ENCODE measurements around the gene TOMT.
"Not testable (repeated sequence)": the region's sequence is repeated elsewhere in the genome, so short reads cannot be mapped to it uniquely, and the experiment has no call there.

Gene TOMT

DNA sequence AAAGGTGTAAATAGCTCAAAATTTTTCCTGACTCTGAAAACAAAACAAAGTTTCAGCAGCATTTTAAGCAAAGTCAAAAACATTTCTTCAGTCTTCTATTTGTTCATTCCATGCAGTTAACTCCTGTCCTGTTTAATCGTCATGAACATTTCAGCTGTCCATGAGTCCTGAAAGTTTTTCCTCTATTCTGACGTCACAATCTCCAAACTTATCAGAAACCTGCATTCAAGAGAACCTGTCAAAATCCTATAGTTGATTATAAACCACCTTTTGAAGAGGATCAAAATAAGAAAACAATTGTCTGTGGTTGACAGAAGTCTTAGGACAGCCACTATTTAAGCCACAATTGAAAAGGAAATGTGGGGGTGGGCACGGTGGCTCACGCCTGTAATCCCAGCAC lies 45.2 kb downstream of the TOMT start:
- H3K9me3 ChIP-seq (ENCODE audit: low read depth, low read length): no peaks in the 10 kb centered on the region
- H3K4me3 ChIP-seq: no peak overlapping the region
- no peak overlapping the region for H3K27ac ChIP-seq
- no peaks in the 10 kb centered on the region for H3K36me3 ChIP-seq (ENCODE audit: insufficient read depth, low read length)
- no peak overlapping the region for H3K9ac ChIP-seq (ENCODE audit: insufficient read length)
- no peak for TF ChIP-seq POLR2AphosphoS5 (IDR thresholded peaks at IDR 0.05; ENCODE audit: borderline replicate concordance, low read depth, low read length)
- TF ChIP-seq FOXP2 (optimal IDR thresholded peaks at IDR 0.05; ENCODE audit: control extremely low read depth, extremely low read length, insufficient read depth): no peak
- no peak for TF ChIP-seq EZH2 (IDR thresholded peaks at IDR 0.05)
- no peak for DNase-seq (ENCODE audit: low read depth, low spot score)

DNA sequence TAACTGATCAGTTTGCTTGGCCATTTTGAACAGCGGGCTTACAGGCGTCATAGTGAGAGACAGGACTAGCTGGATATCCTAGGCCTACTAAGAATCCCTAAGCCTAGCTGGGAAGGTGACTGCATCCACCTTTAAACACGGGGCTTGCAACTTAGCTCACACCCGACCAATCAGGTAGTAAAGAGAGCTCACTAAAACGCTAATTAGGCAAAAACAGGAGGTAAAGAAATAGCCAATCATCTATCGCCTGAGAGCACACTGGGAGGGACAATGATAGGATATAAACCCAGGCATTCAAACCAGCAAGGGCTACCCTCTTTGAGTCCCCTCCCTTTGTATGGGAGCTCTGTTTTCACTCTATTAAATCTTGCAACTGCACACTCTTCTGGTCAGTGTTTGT lies 48.1 kb downstream of the TOMT start:
- not testable (repeated sequence) for H3K36me3 ChIP-seq (ENCODE audit: insufficient read depth, low read length); H3K9ac ChIP-seq (ENCODE audit: insufficient read length); H3K9me3 ChIP-seq (ENCODE audit: low read depth, low read length); H3K4me3 ChIP-seq; H3K27ac ChIP-seq; DNase-seq (ENCODE audit: low read depth, low spot score)

DNA sequence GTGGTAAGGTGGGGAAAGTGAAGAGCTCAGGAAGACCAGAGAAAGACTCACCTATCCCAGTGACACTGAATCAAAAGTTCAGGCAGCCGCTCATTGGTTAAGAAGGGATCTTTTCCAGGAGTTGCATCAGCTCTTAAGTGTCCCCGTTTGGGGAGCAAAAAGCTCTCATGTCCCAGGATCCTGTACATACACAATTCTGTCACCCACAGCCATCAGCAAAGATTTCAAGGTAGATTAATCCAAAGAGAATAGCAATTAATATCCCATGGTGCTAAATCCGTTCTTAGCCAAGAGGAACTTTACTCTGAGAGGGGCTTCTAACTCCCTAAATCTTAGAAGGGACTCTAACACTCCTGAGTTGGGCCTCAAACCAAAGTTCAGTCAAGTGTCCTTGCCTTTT lies 49.1 kb downstream of the TOMT start:
- H3K9me3 ChIP-seq (ENCODE audit: low read depth, low read length): no peaks in the 10 kb centered on the region
- H3K36me3 ChIP-seq (ENCODE audit: insufficient read depth, low read length): no peaks in the 10 kb centered on the region
- H3K4me3 ChIP-seq: no peak overlapping the region
- TF ChIP-seq FOXP2 (optimal IDR thresholded peaks at IDR 0.05; ENCODE audit: control extremely low read depth, extremely low read length, insufficient read depth): no peak
- TF ChIP-seq EZH2 (IDR thresholded peaks at IDR 0.05): no peak
- TF ChIP-seq POLR2AphosphoS5 (IDR thresholded peaks at IDR 0.05; ENCODE audit: borderline replicate concordance, low read depth, low read length): no peak
- no peak overlapping the region for H3K27ac ChIP-seq
- H3K9ac ChIP-seq (ENCODE audit: insufficient read length): no peak overlapping the region
- DNase-seq (ENCODE audit: low read depth, low spot score): no peak

DNA sequence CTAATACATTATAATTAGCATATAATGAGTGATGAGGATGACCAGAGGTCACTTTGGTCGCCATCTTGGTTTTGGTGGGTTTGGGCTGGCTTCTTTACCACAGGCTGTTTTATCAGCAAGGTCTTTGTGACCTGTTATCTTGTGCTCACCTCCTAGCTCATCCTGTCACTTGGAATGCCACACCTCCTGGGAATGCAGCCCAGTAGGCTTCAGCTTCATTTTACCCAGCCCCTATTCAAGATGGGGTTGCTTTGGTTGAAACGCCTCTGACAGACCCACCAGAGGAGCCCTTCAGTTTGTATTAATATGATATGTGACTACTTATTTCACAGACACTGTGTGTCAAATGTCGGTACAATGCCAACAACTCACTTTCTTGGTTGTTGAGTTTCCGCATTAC lies 50.0 kb downstream of the TOMT start:
- no peak for DNase-seq (ENCODE audit: low read depth, low spot score)
- no peaks in the 10 kb centered on the region for H3K9me3 ChIP-seq (ENCODE audit: low read depth, low read length)
- no peaks in the 10 kb centered on the region for H3K36me3 ChIP-seq (ENCODE audit: insufficient read depth, low read length)
- no peak overlapping the region for H3K9ac ChIP-seq (ENCODE audit: insufficient read length)
- no peak overlapping the region for H3K4me3 ChIP-seq
- TF ChIP-seq EZH2 (IDR thresholded peaks at IDR 0.05): no peak
- TF ChIP-seq POLR2AphosphoS5 (IDR thresholded peaks at IDR 0.05; ENCODE audit: borderline replicate concordance, low read depth, low read length): no peak
- no peak for TF ChIP-seq FOXP2 (optimal IDR thresholded peaks at IDR 0.05; ENCODE audit: control extremely low read depth, extremely low read length, insufficient read depth)
- H3K27ac ChIP-seq: no peak overlapping the region

DNA sequence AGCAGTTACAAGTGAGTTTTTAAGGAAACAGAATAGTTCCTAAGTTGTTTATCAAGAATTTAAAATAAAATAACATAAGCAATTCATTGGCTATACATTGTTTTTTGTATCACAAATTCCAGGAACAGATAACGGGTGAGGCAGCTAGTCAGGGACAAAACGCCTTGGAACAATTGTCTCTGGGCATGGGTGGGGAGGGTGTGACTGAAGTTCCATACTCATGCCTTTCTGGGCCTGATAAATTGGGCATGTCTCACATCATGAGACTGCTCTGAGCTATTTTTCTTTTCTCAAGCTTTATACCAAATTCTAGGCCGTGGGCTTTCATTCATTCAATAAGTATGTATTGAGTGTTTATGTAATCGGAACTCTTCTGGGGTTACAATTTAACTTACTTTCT lies 51.4 kb downstream of the TOMT start:
- no peak for TF ChIP-seq EZH2 (IDR thresholded peaks at IDR 0.05)
- no peak for TF ChIP-seq POLR2AphosphoS5 (IDR thresholded peaks at IDR 0.05; ENCODE audit: borderline replicate concordance, low read depth, low read length)
- TF ChIP-seq FOXP2 (optimal IDR thresholded peaks at IDR 0.05; ENCODE audit: control extremely low read depth, extremely low read length, insufficient read depth): no peak

More for the DNA sequence above, 51.4 kb downstream of the TOMT start:
- Histone ChIP-seq H3K9me3 (ENCODE audit: low read depth, low read length) (no peaks in the 10 kb centered on the region), H3K36me3 (ENCODE audit: insufficient read depth, low read length) (no peaks in the 10 kb centered on the region), H3K4me3 (no peak overlapping the region), H3K27ac (no peak overlapping the region), H3K9ac (ENCODE audit: insufficient read length) (no peak overlapping the region)
- DNase-seq (ENCODE audit: low read depth, low spot score): no peak

All from SK-N-MC (cell line).